Keratinocyte (primary cell): ENCODE data around the gene PODN. TPM values are rescaled to one million over a fixed set of nuclear protein-coding genes. Genes with fewer than 3 reads are reported as not detected.

ENCODE experiments used
- DNase-seq: peaks from one replicate; pipeline ENCODE4 v3.0.0-alpha.2; 2011; ENCODE audit warnings: low read depth, missing footprints, low spot score
- FAIRE-seq: peaks from 2 replicates; lab custom pipeline; 2011; peaks lifted over from hg19 to GRCh38; lab: Jason Lieb, UNC
- H2AFZ ChIP-seq: 2 replicates; pipeline ENCODE4 v1.6.0; 2012; ENCODE audit warnings: low read length, control low read depth, inconsistent platforms; ENCODE audit not compliant: control insufficient read depth
- H3K27ac ChIP-seq: 2 replicates; pipeline ENCODE4 v1.5.1; 2011; ENCODE audit warnings: low read length; ENCODE audit not compliant: control insufficient read depth, insufficient read depth
- H3K27me3 ChIP-seq: 3 replicates; pipeline ENCODE4 v1.6.0; 2011; ENCODE audit warnings: low read length; ENCODE audit not compliant: control insufficient read depth, insufficient read depth; ENCODE audit errors: extremely low read depth
- H3K36me3 ChIP-seq, 2 experiments: 2 replicates in 1 of 2; 3 replicates in 1 of 2; pipeline ENCODE4 v1.5.1; 2011; ENCODE audit warnings: low read length in 2 of 2, mild to moderate bottlenecking in 1 of 2; ENCODE audit not compliant: control insufficient read depth in 2 of 2, insufficient read depth in 2 of 2; ENCODE audit errors: extremely low read depth in 1 of 2
- H3K4me1 ChIP-seq: 3 replicates; pipeline ENCODE4 v1.5.1; 2011; ENCODE audit warnings: low read length; ENCODE audit not compliant: control insufficient read depth, insufficient read depth; ENCODE audit errors: extremely low read depth
- H3K4me2 ChIP-seq: 3 replicates; pipeline ENCODE4 v1.6.0; 2011; ENCODE audit warnings: low read depth, low read length; ENCODE audit not compliant: control insufficient read depth, insufficient read depth; ENCODE audit errors: extremely low read depth
- H3K4me3 ChIP-seq, 3 experiments: fragments of 200-600 bp in 1 of 3; sonication (generic) in 1 of 3; 2 replicates in 2 of 3; 3 replicates in 1 of 3; pipeline ENCODE4 v1.5.1; 2011 to 2016; ENCODE audit warnings: low read length in 3 of 3, mild to moderate bottlenecking in 3 of 3, control low read depth in 2 of 3, inconsistent platforms in 1 of 3, low read depth in 1 of 3, mixed read lengths in 1 of 3, mixed run types in 1 of 3, moderate library complexity in 1 of 3; ENCODE audit not compliant: control insufficient read depth in 2 of 3, insufficient read depth in 2 of 3; ENCODE audit errors: extremely low read depth in 1 of 3
- H3K79me2 ChIP-seq: 2 replicates; pipeline ENCODE4 v1.6.0; 2012; ENCODE audit warnings: low read length; ENCODE audit not compliant: control insufficient read depth, insufficient read depth
- H3K9ac ChIP-seq: 3 replicates; pipeline ENCODE4 v1.6.0; 2011; ENCODE audit warnings: low read length; ENCODE audit not compliant: control insufficient read depth, insufficient read depth; ENCODE audit errors: extremely low read depth
- H3K9me1 ChIP-seq: 3 replicates; pipeline ENCODE4 v1.6.0; 2011; ENCODE audit warnings: low read length; ENCODE audit not compliant: control insufficient read depth, insufficient read depth; ENCODE audit errors: extremely low read depth
- H3K9me3 ChIP-seq: 2 replicates; pipeline ENCODE4 v1.5.1; 2012; ENCODE audit warnings: low read depth, low read length; ENCODE audit not compliant: control insufficient read depth
- H4K20me1 ChIP-seq: 3 replicates; pipeline ENCODE4 v1.6.0; 2011; ENCODE audit warnings: low read length; ENCODE audit not compliant: control insufficient read depth, insufficient read depth; ENCODE audit errors: extremely low read depth
- EZH2 ChIP-seq: IDR thresholded peaks from one replicate; pipeline ENCODE4 v1.6.1; 2012; ENCODE audit warnings: inconsistent platforms, mild to moderate bottlenecking, low read length, moderate library complexity
- dilution Hi-C: fragments of 300-500 bp; cut with MboI; formaldehyde crosslinking; loops from one replicate; pipeline ENCODE4 v1.7.0; 2020; ENCODE audit warnings: low sequenced_read_pairs; ENCODE audit not compliant: extremely low pct_ligation_motif_present
- polyA plus RNA-seq, 5 experiments: library from polyadenylated mRNA; depleted of rRNA in 3 of 5; stranded (reverse) in 3 of 5; stranded (forward) in 1 of 5; unstranded in 1 of 5; fragments of >200 nt; gene quantifications; 1 replicate in 1 of 5; 2 replicates in 3 of 5; 3 replicates in 1 of 5; pipeline versions ENCODE4 v1.2.1 to v1.2.3, GENCODE V29; 2011 to 2012; ENCODE audit warnings: missing spikeins in 2 of 5, low read depth in 1 of 5, low replicate concordance in 1 of 5
- TF ChIP-seq, protein P1 (sequence below), 3 experiments: IDR thresholded peaks in 1 of 3; conservative IDR thresholded peaks in 1 of 3; optimal IDR thresholded peaks in 1 of 3; 2 replicates in 2 of 3; 3 replicates in 1 of 3; pipeline versions ENCODE3 to v1.5.1; 2011; ENCODE audit warnings: low read length in 3 of 3, mild to moderate bottlenecking in 3 of 3, moderate library complexity in 2 of 3, control low read depth in 1 of 3, inconsistent platforms in 1 of 3; ENCODE audit not compliant: insufficient read depth in 2 of 3; ENCODE audit errors: extremely low read depth in 1 of 3

Gene PODN
- polyA plus RNA-seq, 1 donor (not counting 4 experiments of a cell fraction or from before 2014, with no cell fraction given) = not detected

- dilution Hi-C loops = no loop called here
- no peaks in the 10 kb centered on the region for H3K27me3 ChIP-seq
- H4K20me1 ChIP-seq = no peaks in the 10 kb centered on the region
- no peaks in the 10 kb centered on the region for H3K9me3 ChIP-seq
- H3K79me2 ChIP-seq = peaks cover 3% of the 10 kb centered on the region
- DNase-seq = no peak
- no peak overlapping the region for H3K9ac ChIP-seq
- peaks cover 3% of the 10 kb centered on the region for H3K4me1 ChIP-seq
- TF ChIP-seq, protein P1, sequence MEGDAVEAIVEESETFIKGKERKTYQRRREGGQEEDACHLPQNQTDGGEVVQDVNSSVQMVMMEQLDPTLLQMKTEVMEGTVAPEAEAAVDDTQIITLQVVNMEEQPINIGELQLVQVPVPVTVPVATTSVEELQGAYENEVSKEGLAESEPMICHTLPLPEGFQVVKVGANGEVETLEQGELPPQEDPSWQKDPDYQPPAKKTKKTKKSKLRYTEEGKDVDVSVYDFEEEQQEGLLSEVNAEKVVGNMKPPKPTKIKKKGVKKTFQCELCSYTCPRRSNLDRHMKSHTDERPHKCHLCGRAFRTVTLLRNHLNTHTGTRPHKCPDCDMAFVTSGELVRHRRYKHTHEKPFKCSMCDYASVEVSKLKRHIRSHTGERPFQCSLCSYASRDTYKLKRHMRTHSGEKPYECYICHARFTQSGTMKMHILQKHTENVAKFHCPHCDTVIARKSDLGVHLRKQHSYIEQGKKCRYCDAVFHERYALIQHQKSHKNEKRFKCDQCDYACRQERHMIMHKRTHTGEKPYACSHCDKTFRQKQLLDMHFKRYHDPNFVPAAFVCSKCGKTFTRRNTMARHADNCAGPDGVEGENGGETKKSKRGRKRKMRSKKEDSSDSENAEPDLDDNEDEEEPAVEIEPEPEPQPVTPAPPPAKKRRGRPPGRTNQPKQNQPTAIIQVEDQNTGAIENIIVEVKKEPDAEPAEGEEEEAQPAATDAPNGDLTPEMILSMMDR (optimal IDR thresholded peaks at IDR 0.05 in 1 of 3, IDR thresholded peaks at IDR 0.05 in 1 of 3, conservative IDR thresholded peaks at IDR 0.05 in 1 of 3; ENCODE audit: extremely low read depth in 1 of 3, insufficient read depth in 2 of 3, low read length in 3 of 3) = no peak
- no peak overlapping the region for H2AFZ ChIP-seq
- H3K27ac ChIP-seq = no peak overlapping the region
- H3K9me1 ChIP-seq = no peaks in the 10 kb centered on the region
- H3K4me2 ChIP-seq = no peak overlapping the region
- no peaks in the 10 kb centered on the region for H3K36me3 ChIP-seq
- no peak for FAIRE-seq
- H3K4me3 ChIP-seq = no peak overlapping the region
Measured at GRCh38 chr1:53026254-53026653, 35.8 kb upstream of the PODN start.

DNA sequence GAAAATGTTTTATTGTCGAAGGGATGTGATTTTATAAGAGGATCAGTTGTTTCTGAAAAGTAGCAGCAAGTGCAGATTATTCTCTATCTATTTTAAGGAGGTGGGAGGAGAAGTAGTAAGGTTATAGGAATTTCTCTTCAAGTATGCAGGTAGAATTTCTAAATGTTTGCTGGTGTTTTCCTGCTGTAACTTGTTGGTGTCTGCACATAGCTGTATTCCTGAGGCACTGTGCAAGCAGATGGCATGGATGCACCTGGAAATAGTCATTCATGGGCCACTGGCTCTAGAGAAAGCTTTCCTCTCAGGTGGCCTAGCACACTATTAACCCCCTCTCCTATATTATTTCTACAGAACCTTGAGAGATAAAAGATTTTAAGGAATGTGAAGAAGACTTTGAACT, 30.3 kb upstream of the PODN start:
- Histone ChIP-seq H3K36me3 (no peaks in the 10 kb centered on the region), H3K4me2 (peak overlapping the region; percentile 18), H3K27me3 (no peaks in the 10 kb centered on the region), H3K4me1 (peaks cover 13% of the 10 kb centered on the region), H4K20me1 (no peaks in the 10 kb centered on the region), H3K9me1 (no peaks in the 10 kb centered on the region), H2AFZ (no peak overlapping the region), H3K27ac (no peak overlapping the region), H3K9ac (no peak overlapping the region), H3K9me3 (no peaks in the 10 kb centered on the region), H3K79me2 (no peaks in the 10 kb centered on the region), H3K4me3 (no peak overlapping the region)
- FAIRE-seq (no peak), DNase-seq (no peak)
- TF ChIP-seq, protein P1 (optimal IDR thresholded peaks at IDR 0.05 in 1 of 3, IDR thresholded peaks at IDR 0.05 in 1 of 3, conservative IDR thresholded peaks at IDR 0.05 in 1 of 3; ENCODE audit: extremely low read depth in 1 of 3, insufficient read depth in 2 of 3, low read length in 3 of 3) = no peak
- no peak for TF ChIP-seq EZH2
- dilution Hi-C loops = no loop called here
